Islet of Langerhans (tissue), 1 donor: Measurements from ENCODE around the gene HNRNPUL2.
"Not testable (repeated sequence)": the region's sequence is repeated elsewhere in the genome, so short reads cannot be mapped to it uniquely, and the experiment has no call there.

Source experiments
- FAIRE-seq: peaks from one replicate; lab custom pipeline; 2011; peaks lifted over from hg19 to GRCh38; lab: Jason Lieb, UNC

Gene HNRNPUL2

DNA sequence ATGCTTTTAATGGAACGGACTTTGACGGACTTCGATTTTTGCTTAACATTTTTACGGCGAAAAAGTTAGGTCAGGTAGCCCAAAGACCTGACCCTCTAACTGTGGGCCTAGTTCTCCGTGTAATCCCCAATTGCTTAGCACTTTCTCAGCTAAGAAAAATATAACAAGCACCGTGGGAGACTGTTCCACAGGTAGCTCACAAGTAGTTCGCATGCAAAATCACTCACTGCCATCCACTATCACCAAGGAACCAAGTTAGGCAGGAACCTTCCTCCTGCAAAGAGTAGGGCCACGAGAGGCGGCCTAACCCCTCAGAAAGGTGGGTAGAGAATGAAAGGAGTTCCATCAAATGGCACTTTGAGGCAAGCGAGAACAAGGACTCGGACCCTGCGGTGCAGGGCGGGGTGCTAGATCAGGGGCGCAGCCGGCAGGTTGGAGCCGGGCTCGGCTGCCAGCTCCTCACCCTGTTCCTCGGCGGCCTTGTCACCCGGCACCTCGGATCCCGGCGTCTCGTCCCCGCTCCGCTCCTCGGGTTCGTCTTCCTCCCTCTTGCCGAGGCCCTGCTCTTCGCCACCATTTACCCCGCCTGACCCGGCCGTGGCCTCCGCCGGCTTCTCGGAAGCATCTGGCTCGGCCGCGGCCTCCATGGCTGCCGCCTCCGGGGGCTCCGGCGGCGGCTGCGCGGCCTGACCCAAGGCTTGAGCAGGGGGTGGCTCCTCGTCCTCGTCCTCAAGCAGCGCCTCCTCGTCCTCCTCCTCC lies 922 bp downstream of the HNRNPUL2 start:
- FAIRE-seq, result no peak

- no peak for FAIRE-seq
These were observed 1.6 kb downstream of the HNRNPUL2 start for GRCh38 chr11:62725646-62726045.

DNA sequence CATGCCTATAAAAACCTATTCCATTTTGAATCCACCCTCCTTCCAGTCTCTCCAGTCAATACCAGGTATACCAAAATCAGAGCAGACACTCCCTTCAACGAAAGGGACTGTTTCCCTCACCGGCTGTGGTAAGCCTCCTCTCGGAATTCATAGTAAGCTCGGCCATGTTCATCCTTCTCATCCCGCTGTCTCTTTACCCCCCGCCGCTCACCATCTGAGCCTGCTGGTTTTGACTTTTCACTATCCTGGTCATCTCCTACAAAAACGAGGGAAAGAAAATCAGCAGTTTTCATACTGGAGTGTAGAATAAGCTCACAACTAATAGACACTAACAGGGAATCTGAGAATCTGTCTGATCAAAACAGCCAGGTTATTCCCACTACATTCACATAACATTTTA lies 3.1 kb downstream of the HNRNPUL2 start:
- no peak for FAIRE-seq

- FAIRE-seq, result no peak
These were observed 5.3 kb downstream of the HNRNPUL2 start for GRCh38 chr11:62721994-62722393.

GRCh38 chr11:62719302-62719978 lies 7.8 kb downstream of the HNRNPUL2 start:
- FAIRE-seq, result no peak

GRCh38 chr11:62716816-62717215 lies 10.4 kb downstream of the HNRNPUL2 start:
- FAIRE-seq, result no peak

GRCh38 chr11:62716206-62716605 lies 11.1 kb downstream of the HNRNPUL2 start:
- FAIRE-seq, result no peak

- no peak for FAIRE-seq
These were observed 11.8 kb downstream of the HNRNPUL2 start for GRCh38 chr11:62715150-62716130.

- no peak for FAIRE-seq
These were observed 13.9 kb downstream of the HNRNPUL2 start for GRCh38 chr11:62713343-62713742.

DNA sequence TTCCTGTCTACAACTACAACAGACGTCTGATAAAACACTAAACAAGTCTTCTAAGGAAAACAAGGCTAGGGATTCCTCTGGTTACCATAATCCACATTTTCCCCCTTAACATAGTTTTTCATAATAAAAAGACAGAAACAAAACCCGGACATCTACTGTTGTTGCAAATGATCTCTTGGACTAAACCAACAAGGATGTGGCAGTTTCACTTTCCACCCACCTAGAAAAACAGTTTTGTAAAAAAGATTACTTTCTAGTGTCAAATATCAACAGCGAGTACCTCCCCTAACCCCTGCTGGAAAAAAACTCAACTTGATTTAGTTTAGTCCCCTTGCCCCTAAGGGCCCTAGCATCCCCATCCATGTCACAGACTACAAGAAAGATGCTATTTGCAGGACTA lies 14.4 kb downstream of the HNRNPUL2 start:
- FAIRE-seq, result no peak

DNA sequence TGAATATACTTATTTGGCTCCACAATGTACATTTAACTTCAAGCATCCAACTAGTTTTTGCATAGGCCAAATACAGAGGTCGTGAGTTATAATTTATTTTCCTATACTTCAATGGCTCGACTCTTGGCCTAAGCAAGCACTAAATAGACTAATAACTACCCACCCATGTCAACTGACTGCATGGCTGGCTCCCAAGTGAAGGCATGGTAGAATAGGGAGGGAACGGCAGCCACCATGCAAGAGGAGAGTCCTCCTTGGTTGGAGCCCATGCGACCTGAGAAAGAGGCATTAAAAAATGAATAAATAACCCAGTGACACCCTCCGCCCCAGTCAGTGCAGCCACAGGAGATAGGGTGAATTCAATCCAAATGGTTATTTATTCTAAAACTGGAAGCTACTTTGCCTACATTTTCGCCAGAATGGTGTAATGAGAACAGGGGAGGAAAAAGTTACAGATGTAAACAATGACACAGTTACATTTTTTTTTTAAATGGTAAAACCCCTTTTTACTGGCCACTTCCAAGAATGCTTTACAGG lies 14.9 kb downstream of the HNRNPUL2 start:
- FAIRE-seq, result no peak

GRCh38 chr11:62710001-62710345 lies 17.3 kb downstream of the HNRNPUL2 start:
- FAIRE-seq, result no peak

GRCh38 chr11:62709247-62710000 lies 17.8 kb downstream of the HNRNPUL2 start:
- no peak for FAIRE-seq

DNA sequence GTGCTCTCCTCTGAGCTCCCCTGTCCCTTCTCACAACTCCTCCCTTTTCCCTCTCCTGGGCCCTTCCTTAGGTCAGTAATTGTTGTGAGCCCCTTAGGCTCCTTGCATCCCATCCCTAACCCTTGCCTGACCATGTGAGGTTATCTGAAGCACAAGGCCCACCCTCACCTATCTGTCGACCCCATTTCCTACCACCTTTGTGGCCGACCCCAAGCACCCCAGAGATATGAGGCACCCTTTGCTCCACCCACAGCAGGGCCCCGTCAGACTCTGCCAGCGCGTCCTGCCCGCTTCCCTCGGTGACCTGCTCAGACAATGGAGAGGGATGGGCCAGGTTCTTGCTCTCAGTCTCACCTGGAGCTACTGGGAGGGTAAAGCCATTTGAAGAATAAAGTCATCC lies 18.5 kb downstream of the HNRNPUL2 start:
- FAIRE-seq, result no peak

DNA sequence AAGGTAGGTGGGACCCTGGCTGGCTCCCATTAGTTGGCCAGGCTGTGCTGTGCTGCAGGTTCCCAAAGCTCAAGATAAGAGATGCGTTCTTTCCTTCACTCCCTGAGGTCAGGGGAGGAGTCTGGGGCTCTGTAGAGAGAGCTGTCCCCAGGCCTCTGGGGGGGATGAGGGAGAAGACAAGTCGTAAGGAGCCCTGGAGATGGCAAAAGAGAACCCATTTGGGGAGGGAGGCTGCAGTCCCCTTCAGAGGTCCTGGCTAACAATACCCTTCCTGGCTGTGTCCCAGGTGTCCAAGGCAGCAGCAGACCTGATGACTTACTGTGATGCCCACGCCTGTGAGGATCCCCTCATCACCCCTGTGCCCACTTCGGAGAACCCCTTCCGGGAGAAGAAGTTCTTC lies 18.9 kb downstream of the HNRNPUL2 start:
- no peak for FAIRE-seq

- no peak for FAIRE-seq
These were observed 19.9 kb downstream of the HNRNPUL2 start, which contains the start of the genes BSCL2 and GNG3 for GRCh38 chr11:62707277-62707861. BSCL2 (minus strand) TSS chr11:62707424; CDS start chr11:62707195, 229 bp downstream. GNG3 (plus strand) TSS chr11:62707676; CDS start chr11:62708296, 620 bp downstream.

GRCh38 chr11:62706850-62707247 lies 20.4 kb downstream of the HNRNPUL2 start:
- FAIRE-seq, result no peak

GRCh38 chr11:62705880-62706849 lies 21.1 kb downstream of the HNRNPUL2 start:
- FAIRE-seq, result no peak

DNA sequence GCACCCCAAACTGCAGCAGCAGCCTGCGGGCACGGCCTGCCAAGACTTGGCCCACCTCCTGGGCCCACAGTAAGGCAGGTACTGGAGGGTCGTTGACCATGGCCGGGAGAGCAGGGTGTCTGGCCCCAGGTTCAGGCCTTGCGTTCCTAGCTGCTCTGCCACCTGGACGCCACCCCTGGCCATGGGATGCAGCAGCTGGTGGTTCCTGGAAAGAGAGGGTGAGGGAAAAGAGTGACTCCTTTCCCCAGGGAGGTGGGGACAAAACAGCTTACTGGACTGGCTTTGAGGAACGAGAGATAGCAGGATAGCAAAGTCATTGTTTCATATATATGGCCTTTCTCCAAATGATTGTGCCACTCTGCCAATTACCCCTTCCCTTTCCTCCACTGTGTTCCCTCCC lies 21.8 kb downstream of the HNRNPUL2 start:
- no peak for FAIRE-seq

- FAIRE-seq, result not testable (repeated sequence)
These were observed 23.3 kb downstream of the HNRNPUL2 start for GRCh38 chr11:62703921-62704320.
